HG02763 (cell line): ENCODE data around the gene PHF14.

ENCODE experiments used
- ATAC-seq: cut with Tn5 transposase; IDR thresholded peaks from one replicate; pipeline ENCODE4 v1.9.1; 2021; ENCODE audit warnings: mild to moderate bottlenecking, moderate library complexity; ENCODE audit not compliant: unreplicated experiment

Gene PHF14

GRCh38 chr7:11171569-11172192 lies 198.0 kb downstream of the PHF14 start:
- no peak for ATAC-seq

- ATAC-seq: no peak
These were observed 199.2 kb downstream of the PHF14 start for GRCh38 chr7:11172835-11173234.

- ATAC-seq: no peak
These were observed 201.7 kb downstream of the PHF14 start for GRCh38 chr7:11175371-11175770.

- ATAC-seq: no peak
These were observed 202.2 kb downstream of the PHF14 start for GRCh38 chr7:11175887-11176286.

- ATAC-seq: no peak
These were observed 203.4 kb downstream of the PHF14 start for GRCh38 chr7:11176985-11177555.

- ATAC-seq: no peak
These were observed 204.1 kb downstream of the PHF14 start for GRCh38 chr7:11177793-11178192.

GRCh38 chr7:11181590-11181989 lies 207.9 kb downstream of the PHF14 start:
- ATAC-seq: no peak

GRCh38 chr7:11182736-11183135 lies 209.1 kb downstream of the PHF14 start:
- ATAC-seq: no peak

- no peak for ATAC-seq
These were observed 211.6 kb downstream of the PHF14 start for GRCh38 chr7:11185179-11185815.

GRCh38 chr7:11188529-11189310 lies 215.0 kb downstream of the PHF14 start:
- no peak for ATAC-seq

- ATAC-seq: no peak
These were observed 217.4 kb downstream of the PHF14 start for GRCh38 chr7:11191081-11191480.

GRCh38 chr7:11191574-11192220 lies 218.0 kb downstream of the PHF14 start:
- ATAC-seq: no peak

GRCh38 chr7:11192506-11192905 lies 218.8 kb downstream of the PHF14 start:
- no peak for ATAC-seq

GRCh38 chr7:11193131-11193867 lies 219.6 kb downstream of the PHF14 start:
- no peak for ATAC-seq

- ATAC-seq: no peak
These were observed 220.2 kb downstream of the PHF14 start for GRCh38 chr7:11193888-11194287.

GRCh38 chr7:11194492-11194891 lies 220.8 kb downstream of the PHF14 start:
- ATAC-seq: no peak

- no peak for ATAC-seq
These were observed 221.8 kb downstream of the PHF14 start for GRCh38 chr7:11195502-11195901.

GRCh38 chr7:11196143-11196542 lies 222.5 kb downstream of the PHF14 start:
- no peak for ATAC-seq

GRCh38 chr7:11203224-11203623 lies 229.6 kb downstream of the PHF14 start:
- ATAC-seq: no peak

GRCh38 chr7:11203683-11204082 lies 230.0 kb downstream of the PHF14 start:
- no peak for ATAC-seq
